ENCODE measurements around the gene UEVLD. TPM values are rescaled to one million over a fixed set of nuclear protein-coding genes. Genes with fewer than 3 reads are reported as not detected.

The UEVLD gene
- polyA plus RNA-seq, 1 donor (not counting 4 experiments of a cell fraction or from before 2014, with no cell fraction given) = 34.2 TPM

- DNase-seq (ENCODE audit: low read depth, low spot score) (no peak), FAIRE-seq (no peak)
- Histone ChIP-seq H3K4me3 (ENCODE audit: control insufficient read depth in 2 of 3, extremely low read depth in 1 of 3, insufficient read depth in 2 of 3, low read depth in 1 of 3, low read length in 3 of 3) (no peak overlapping the region), H3K27ac (ENCODE audit: control insufficient read depth, insufficient read depth, low read length) (no peak overlapping the region), H3K27me3 (ENCODE audit: control insufficient read depth, extremely low read depth, insufficient read depth, low read length) (no peaks in the 10 kb centered on the region), H2AFZ (ENCODE audit: control insufficient read depth, low read length) (no peak overlapping the region), H4K20me1 (ENCODE audit: control insufficient read depth, extremely low read depth, insufficient read depth, low read length) (no peaks in the 10 kb centered on the region), H3K36me3 (ENCODE audit: control insufficient read depth in 2 of 2, extremely low read depth in 1 of 2, insufficient read depth in 2 of 2, low read length in 2 of 2) (peaks cover 2 to 10% of the 10 kb centered on the region in 2 experiments), H3K9me1 (ENCODE audit: control insufficient read depth, extremely low read depth, insufficient read depth, low read length) (no peaks in the 10 kb centered on the region), H3K9ac (ENCODE audit: control insufficient read depth, extremely low read depth, insufficient read depth, low read length) (no peak overlapping the region), H3K79me2 (ENCODE audit: control insufficient read depth, insufficient read depth, low read length) (no peaks in the 10 kb centered on the region), H3K4me2 (ENCODE audit: control insufficient read depth, extremely low read depth, insufficient read depth, low read depth, low read length) (no peak overlapping the region), H3K4me1 (ENCODE audit: control insufficient read depth, extremely low read depth, insufficient read depth, low read length) (peaks cover 6% of the 10 kb centered on the region), H3K9me3 (ENCODE audit: control insufficient read depth, low read depth, low read length) (no peaks in the 10 kb centered on the region)
- no peak for TF ChIP-seq EZH2 (IDR thresholded peaks at IDR 0.05; ENCODE audit: low read length)
- TF ChIP-seq, protein P1, sequence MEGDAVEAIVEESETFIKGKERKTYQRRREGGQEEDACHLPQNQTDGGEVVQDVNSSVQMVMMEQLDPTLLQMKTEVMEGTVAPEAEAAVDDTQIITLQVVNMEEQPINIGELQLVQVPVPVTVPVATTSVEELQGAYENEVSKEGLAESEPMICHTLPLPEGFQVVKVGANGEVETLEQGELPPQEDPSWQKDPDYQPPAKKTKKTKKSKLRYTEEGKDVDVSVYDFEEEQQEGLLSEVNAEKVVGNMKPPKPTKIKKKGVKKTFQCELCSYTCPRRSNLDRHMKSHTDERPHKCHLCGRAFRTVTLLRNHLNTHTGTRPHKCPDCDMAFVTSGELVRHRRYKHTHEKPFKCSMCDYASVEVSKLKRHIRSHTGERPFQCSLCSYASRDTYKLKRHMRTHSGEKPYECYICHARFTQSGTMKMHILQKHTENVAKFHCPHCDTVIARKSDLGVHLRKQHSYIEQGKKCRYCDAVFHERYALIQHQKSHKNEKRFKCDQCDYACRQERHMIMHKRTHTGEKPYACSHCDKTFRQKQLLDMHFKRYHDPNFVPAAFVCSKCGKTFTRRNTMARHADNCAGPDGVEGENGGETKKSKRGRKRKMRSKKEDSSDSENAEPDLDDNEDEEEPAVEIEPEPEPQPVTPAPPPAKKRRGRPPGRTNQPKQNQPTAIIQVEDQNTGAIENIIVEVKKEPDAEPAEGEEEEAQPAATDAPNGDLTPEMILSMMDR (optimal IDR thresholded peaks at IDR 0.05 in 1 of 3, IDR thresholded peaks at IDR 0.05 in 1 of 3, conservative IDR thresholded peaks at IDR 0.05 in 1 of 3; ENCODE audit: extremely low read depth in 1 of 3, insufficient read depth in 2 of 3, low read length in 3 of 3) = no peak
- dilution Hi-C loops (cut with MboI; ENCODE audit: extremely low pct_ligation_motif_present, low sequenced_read_pairs) = no loop called here
Measured at GRCh38 chr11:18495703-18496102, 92.8 kb downstream of the UEVLD start.

DNA sequence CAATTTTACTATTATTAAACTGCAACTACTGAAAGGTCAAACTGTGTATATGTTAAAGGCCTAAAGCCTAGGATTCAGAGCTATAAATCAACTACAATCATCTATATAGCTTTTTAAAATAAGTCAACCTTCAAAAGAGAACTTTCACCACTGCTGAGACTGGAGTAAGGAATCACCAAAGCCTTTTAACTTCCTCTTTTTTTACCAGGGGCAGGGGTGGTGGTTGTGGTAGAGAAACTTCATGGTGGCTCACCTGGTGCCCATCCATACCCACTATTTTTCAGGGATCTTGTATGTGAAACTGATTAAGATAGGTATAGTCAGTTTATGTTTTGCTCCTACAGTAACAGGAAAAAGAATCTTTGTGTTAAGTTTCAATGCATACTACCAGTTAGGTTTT, 93.3 kb downstream of the UEVLD start:
- Histone ChIP-seq H3K9me3 (ENCODE audit: control insufficient read depth, low read depth, low read length) (no peaks in the 10 kb centered on the region), H3K9me1 (ENCODE audit: control insufficient read depth, extremely low read depth, insufficient read depth, low read length) (no peaks in the 10 kb centered on the region), H3K4me3 (ENCODE audit: control insufficient read depth in 2 of 3, extremely low read depth in 1 of 3, insufficient read depth in 2 of 3, low read depth in 1 of 3, low read length in 3 of 3) (no peak overlapping the region), H4K20me1 (ENCODE audit: control insufficient read depth, extremely low read depth, insufficient read depth, low read length) (no peaks in the 10 kb centered on the region), H2AFZ (ENCODE audit: control insufficient read depth, low read length) (no peak overlapping the region), H3K9ac (ENCODE audit: control insufficient read depth, extremely low read depth, insufficient read depth, low read length) (no peak overlapping the region), H3K36me3 (ENCODE audit: control insufficient read depth in 2 of 2, extremely low read depth in 1 of 2, insufficient read depth in 2 of 2, low read length in 2 of 2) (peaks cover 2 to 10% of the 10 kb centered on the region in 2 experiments), H3K79me2 (ENCODE audit: control insufficient read depth, insufficient read depth, low read length) (no peaks in the 10 kb centered on the region), H3K27ac (ENCODE audit: control insufficient read depth, insufficient read depth, low read length) (no peak overlapping the region), H3K4me2 (ENCODE audit: control insufficient read depth, extremely low read depth, insufficient read depth, low read depth, low read length) (no peak overlapping the region), H3K27me3 (ENCODE audit: control insufficient read depth, extremely low read depth, insufficient read depth, low read length) (no peaks in the 10 kb centered on the region), H3K4me1 (ENCODE audit: control insufficient read depth, extremely low read depth, insufficient read depth, low read length) (peaks cover 6% of the 10 kb centered on the region)
- no peak for FAIRE-seq
- TF ChIP-seq EZH2 (IDR thresholded peaks at IDR 0.05; ENCODE audit: low read length) = no peak
- TF ChIP-seq, protein P1 (optimal IDR thresholded peaks at IDR 0.05 in 1 of 3, IDR thresholded peaks at IDR 0.05 in 1 of 3, conservative IDR thresholded peaks at IDR 0.05 in 1 of 3; ENCODE audit: extremely low read depth in 1 of 3, insufficient read depth in 2 of 3, low read length in 3 of 3) = no peak
- dilution Hi-C loops (cut with MboI; ENCODE audit: extremely low pct_ligation_motif_present, low sequenced_read_pairs) = no loop called here
- no peak for DNase-seq (ENCODE audit: low read depth, low spot score)

Data from keratinocyte (primary cell).